ENCODE measurements around the gene TRMT13. TPM values are rescaled to one million over a fixed set of nuclear protein-coding genes. Genes with fewer than 3 reads are reported as not detected.

TRMT13 gene
- total RNA-seq, 4 donors from 2014 or later: 12.0 to 54.1 (median 22.7) TPM

GRCh38 chr1:100141192-100141591 lies 8.2 kb downstream of the TRMT13 start:
- no peak for DNase-seq
- intact Hi-C loops (cut with DNase I; ENCODE audit: low total_unique reads): no loop called here
- H3K4me3 ChIP-seq: no peak overlapping the region
- no peaks in the 10 kb centered on the region for H3K9me3 ChIP-seq
- no peak overlapping the region for H3K27ac ChIP-seq
- H3K4me1 ChIP-seq: no peaks in the 10 kb centered on the region
- H3K36me3 ChIP-seq: no peaks in the 10 kb centered on the region
- H3K27me3 ChIP-seq: no peaks in the 10 kb centered on the region
- TF ChIP-seq POLR2A (IDR thresholded peaks at IDR 0.05) (no peak), CTCF (IDR thresholded peaks at IDR 0.05) (no peak)

- Histone ChIP-seq H3K4me1 (no peaks in the 10 kb centered on the region), H3K4me3 (no peak overlapping the region), H3K36me3 (no peaks in the 10 kb centered on the region), H3K9me3 (no peaks in the 10 kb centered on the region), H3K27ac (no peak overlapping the region), H3K27me3 (no peaks in the 10 kb centered on the region)
- TF ChIP-seq POLR2A (IDR thresholded peaks at IDR 0.05) (no peak), CTCF (IDR thresholded peaks at IDR 0.05) (no peak)
- intact Hi-C loops (cut with DNase I; ENCODE audit: low total_unique reads): no loop called here
- DNase-seq: no peak
Observed at GRCh38 chr1:100142343-100142742, 9.4 kb downstream of the TRMT13 start.

GRCh38 chr1:100145116-100145515 lies 12.2 kb downstream of the TRMT13 start:
- Histone ChIP-seq H3K27me3 (no peaks in the 10 kb centered on the region), H3K27ac (no peak overlapping the region), H3K4me1 (no peaks in the 10 kb centered on the region), H3K9me3 (no peaks in the 10 kb centered on the region), H3K36me3 (no peaks in the 10 kb centered on the region), H3K4me3 (no peak overlapping the region)
- DNase-seq: no peak
- intact Hi-C loops (cut with DNase I; ENCODE audit: low total_unique reads): no loop called here
- no peak for TF ChIP-seq POLR2A (IDR thresholded peaks at IDR 0.05)
- no peak for TF ChIP-seq CTCF (IDR thresholded peaks at IDR 0.05)

GRCh38 chr1:100146958-100147357 lies 14.0 kb downstream of the TRMT13 start:
- DNase-seq: no peak
- intact Hi-C loops (cut with DNase I; ENCODE audit: low total_unique reads): no loop called here
- Histone ChIP-seq H3K27ac (no peak overlapping the region), H3K4me3 (no peak overlapping the region), H3K27me3 (no peaks in the 10 kb centered on the region), H3K36me3 (no peaks in the 10 kb centered on the region), H3K9me3 (no peaks in the 10 kb centered on the region), H3K4me1 (no peaks in the 10 kb centered on the region)
- TF ChIP-seq CTCF (IDR thresholded peaks at IDR 0.05) (no peak), POLR2A (IDR thresholded peaks at IDR 0.05) (no peak)

- Histone ChIP-seq H3K4me1 (no peaks in the 10 kb centered on the region), H3K4me3 (no peak overlapping the region), H3K27me3 (no peaks in the 10 kb centered on the region), H3K27ac (no peak overlapping the region), H3K36me3 (no peaks in the 10 kb centered on the region), H3K9me3 (no peaks in the 10 kb centered on the region)
- TF ChIP-seq CTCF (IDR thresholded peaks at IDR 0.05) (no peak), POLR2A (IDR thresholded peaks at IDR 0.05) (no peak)
- intact Hi-C loops (cut with DNase I; ENCODE audit: low total_unique reads): no loop called here
- no peak for DNase-seq
Observed at GRCh38 chr1:100147875-100148274, 14.9 kb downstream of the TRMT13 start.

All from uterus (tissue), 4 donors.